Activated naive CD4-positive, alpha-beta T cell (primary cell): ENCODE data around the gene PLEKHM3.

ENCODE experiments used
- DNase-seq, 4 experiments: peaks; one replicate each; lab custom pipeline; 2025; lab: John Stamatoyannopoulos, UW

Gene PLEKHM3

DNA sequence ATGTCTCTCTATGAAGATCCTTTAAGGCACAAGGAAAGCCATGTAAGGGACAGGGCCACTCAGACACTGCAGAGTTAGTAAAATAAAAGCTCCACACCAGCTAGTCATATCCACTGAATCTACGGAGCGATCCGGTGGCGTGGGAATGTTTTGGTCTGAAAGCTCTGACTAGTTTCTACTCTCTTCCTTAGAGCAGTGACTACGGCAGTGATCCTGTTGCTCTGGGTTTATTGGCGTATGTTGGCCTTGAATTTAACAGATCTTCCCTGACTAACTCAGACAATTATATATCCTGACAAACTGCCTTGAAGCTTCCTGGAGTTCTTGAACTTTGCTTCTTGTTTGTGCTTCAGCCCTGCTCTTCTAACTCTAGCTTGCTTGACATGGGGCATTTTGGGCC, 140.3 kb downstream of the PLEKHM3 start:
- DNase-seq, result no peak

DNA sequence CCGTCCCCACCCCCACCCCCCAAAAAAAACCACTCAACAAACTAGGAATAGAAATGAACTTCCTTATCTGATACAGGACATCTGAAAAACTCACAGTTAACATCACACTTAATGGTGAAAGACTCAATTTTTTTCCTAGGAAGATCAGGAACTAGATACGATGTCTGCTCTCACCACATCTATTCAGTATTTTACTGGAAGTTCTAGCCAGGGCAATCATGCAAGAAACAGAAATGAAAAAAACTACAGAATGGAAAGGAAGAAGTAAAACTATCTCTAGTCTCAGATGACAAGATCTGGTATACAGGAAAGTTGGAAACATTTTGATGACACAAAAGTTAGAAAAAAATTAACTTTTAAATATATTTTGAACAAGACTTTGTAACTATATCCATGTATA, 141.2 kb downstream of the PLEKHM3 start:
- DNase-seq, result no peak

DNA sequence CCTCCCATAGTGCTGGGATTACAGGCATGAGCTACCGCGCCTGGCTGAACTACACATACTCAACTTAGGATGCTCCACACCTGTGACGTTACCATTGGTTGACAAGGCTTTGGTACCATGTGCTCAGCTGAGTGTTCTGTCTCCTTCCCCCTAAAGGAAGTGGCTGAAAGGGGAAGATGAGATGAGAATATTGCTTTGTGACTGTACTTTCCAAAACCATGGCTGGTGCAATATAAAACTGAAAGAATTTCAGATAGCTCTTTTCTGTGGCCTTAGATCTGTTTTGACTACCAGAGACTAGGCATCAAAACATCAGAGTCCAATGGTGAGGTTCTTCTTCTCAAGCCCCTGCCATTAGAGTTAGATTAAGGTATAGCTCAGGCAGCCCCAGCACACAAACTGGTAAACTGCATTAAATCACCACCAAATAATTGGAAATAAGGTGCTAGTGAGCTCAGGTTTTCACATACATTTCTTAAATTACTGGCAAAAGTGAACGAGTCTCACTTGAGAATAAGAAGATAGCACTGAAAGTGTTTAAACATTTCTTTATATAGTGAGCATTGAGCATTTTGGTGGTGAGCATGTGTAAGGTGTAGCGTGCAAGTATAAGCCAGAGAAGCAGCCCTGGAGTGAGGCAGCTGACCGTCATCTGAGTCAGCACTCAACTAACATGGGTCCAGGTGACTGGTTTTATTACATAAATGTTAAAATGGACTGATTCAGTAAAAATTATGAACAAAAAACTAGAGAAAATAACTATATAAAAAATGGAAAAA, 142.1 kb downstream of the PLEKHM3 start:
- no peak for DNase-seq

- no peak for DNase-seq
Observed at GRCh38 chr2:207881902-207882301, 143.4 kb downstream of the PLEKHM3 start.

DNA sequence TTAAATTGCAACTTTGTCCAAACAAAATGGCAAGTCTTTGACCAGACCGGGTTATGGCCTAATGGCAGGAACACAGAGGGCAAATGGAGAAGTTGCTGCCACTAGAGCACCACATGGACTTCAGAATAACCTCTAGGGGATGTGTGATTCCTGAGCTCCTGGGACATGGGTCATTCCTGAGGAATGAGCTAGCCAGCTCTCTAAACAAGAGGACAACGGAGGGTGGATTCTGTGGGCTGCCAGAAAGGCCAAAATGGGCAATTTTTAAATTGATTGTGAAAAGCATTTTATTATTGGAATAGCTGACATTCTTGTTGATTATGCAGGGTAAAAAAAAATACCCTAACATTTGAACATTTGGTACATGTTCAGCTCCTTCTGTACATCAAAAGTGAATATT, 145.8 kb downstream of the PLEKHM3 start:
- DNase-seq, result no peak

GRCh38 chr2:207876842-207877535, 148.3 kb downstream of the PLEKHM3 start:
- DNase-seq, result no peak

- no peak for DNase-seq
Observed at GRCh38 chr2:207875473-207876212, 149.7 kb downstream of the PLEKHM3 start.

DNA sequence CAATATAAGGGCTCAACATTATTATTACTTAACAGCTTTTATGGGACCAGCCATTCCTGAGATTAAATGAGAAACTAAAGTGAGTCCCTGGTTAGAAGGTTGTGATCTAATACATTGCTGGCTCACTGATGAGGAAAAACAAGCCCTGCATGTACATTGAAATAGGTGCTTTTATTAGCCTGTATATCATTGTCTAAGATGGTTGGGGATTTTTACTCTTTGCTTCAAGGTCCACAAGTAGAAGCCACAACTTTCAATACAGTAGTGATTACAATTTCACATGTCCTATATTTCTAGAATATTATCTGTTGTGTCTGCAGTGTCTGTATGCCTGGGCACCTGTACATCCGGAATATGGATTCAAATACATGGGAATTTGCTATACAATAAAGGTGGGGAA, 151.5 kb downstream of the PLEKHM3 start:
- no peak for DNase-seq

GRCh38 chr2:207871911-207872310, 153.4 kb downstream of the PLEKHM3 start:
- DNase-seq, result no peak

- DNase-seq, result no peak
Observed at GRCh38 chr2:207871506-207871905, 153.8 kb downstream of the PLEKHM3 start.

- no peak for DNase-seq
Observed at GRCh38 chr2:207870814-207871213, 154.5 kb downstream of the PLEKHM3 start.

- no peak for DNase-seq
Observed at GRCh38 chr2:207869784-207870778, 155.2 kb downstream of the PLEKHM3 start.

GRCh38 chr2:207868855-207869596, 156.3 kb downstream of the PLEKHM3 start:
- no peak for DNase-seq

DNA sequence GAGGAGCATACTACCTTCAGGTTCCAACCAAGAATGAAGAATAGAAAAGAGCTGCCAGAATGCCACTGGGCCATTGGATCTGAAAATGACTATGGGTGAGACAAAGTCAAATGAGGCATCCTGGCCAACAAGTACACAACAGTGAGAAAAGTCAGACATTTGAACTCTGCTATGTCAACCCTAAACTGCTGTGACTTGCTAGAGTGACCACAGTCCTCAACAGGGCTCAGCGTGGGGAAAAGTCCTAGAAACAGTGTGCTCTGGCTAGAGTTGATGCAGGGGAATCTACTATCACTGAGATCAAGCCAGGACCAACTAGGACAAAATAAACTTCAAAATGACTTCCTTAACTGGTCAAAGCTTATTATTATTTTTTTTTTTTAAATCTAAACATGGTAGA, 157.4 kb downstream of the PLEKHM3 start:
- no peak for DNase-seq

DNA sequence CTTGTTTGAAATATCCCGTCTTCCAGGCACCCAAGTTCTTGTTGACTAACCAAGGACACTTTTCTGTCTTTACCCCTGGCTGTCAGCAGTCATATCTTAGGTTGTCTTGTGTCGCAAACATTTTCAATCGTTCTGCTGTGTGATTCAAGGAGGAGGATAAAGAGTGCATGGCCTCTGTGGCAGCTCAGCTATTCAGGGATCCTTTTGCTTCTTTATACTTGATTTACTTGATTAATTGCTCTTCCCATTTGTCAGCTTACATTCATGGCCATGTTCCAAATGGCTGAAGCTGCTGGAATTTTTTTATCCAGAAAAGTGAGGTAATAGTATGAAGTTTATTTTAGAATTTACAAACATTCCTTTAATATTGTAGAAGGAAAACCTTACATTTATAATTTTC, 158.3 kb downstream of the PLEKHM3 start:
- no peak for DNase-seq

DNA sequence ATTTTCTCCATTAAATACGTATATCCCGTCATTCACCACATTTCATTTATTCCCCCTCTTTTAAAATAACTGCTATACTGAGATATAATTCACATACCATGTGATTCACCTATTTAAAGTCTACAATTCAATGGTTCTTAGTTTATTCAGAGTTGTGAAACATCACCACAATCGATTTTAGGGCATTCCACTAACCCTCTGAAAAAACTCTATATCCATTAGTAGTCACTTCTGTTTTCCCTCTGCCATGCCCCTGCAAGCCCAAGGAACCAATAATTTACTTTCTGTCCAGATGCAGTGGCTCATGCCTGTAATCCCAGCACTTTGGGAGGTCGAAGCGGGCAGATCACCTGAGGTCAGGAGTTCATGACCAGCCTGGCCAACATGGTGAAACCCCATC, 160.1 kb downstream of the PLEKHM3 start:
- no peak for DNase-seq

- no peak for DNase-seq
Observed at GRCh38 chr2:207863345-207863744, 162.0 kb downstream of the PLEKHM3 start.

DNA sequence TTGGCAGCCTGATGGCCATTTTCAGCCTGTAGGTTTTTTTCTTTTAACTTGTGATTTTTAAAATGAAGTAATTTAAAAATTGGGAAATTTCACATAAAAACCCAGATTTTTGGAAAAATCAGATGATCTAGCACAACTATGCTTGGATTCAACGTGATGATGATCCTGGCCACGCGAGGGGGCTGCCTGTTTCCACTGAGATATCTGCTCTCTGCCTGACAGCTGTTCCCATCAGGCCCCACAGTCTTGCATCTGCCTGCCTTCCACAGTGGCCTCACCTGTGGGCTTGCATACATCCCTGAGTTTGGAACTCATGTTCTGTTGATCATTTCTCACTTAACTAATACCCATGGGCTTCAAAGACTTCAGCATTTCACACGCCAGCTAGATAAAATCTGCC, 163.5 kb downstream of the PLEKHM3 start:
- no peak for DNase-seq

- DNase-seq, result no peak
Observed at GRCh38 chr2:207860685-207861084, 164.6 kb downstream of the PLEKHM3 start.

GRCh38 chr2:207855591-207855990, 169.7 kb downstream of the PLEKHM3 start:
- no peak for DNase-seq
